Progenitor cell of endocrine pancreas (in vitro differentiated cells): ENCODE measurements around the gene SPTBN5. TPM values are rescaled to one million over a fixed set of nuclear protein-coding genes. Genes with fewer than 3 reads are reported as not detected.

Experiments used
- DNase-seq: peaks from one replicate; pipeline ENCODE4 v3.0.0; 2021; ENCODE audit warnings: low spot score; ENCODE audit not compliant: unreplicated experiment
- H3K27ac Mint-ChIP-seq: 2 replicates; pipeline ENCODE4 v1.8.0; 2021; ENCODE audit warnings: mild to moderate bottlenecking, moderate library complexity, mixed read lengths
- H3K27me3 Mint-ChIP-seq: 2 replicates; pipeline ENCODE4 v1.8.0; 2021; ENCODE audit warnings: mixed read lengths
- H3K36me3 Mint-ChIP-seq: 2 replicates; pipeline ENCODE4 v1.8.0; 2022; ENCODE audit warnings: mixed read lengths; ENCODE audit not compliant: insufficient read depth
- H3K4me1 Mint-ChIP-seq: 2 replicates; pipeline ENCODE4 v1.8.0; 2021; ENCODE audit warnings: low read depth, mixed read lengths
- H3K4me3 Mint-ChIP-seq: 2 replicates; pipeline ENCODE4 v1.8.0; 2021; ENCODE audit warnings: low read depth, mild to moderate bottlenecking, moderate library complexity, mixed read lengths
- H3K9me3 Mint-ChIP-seq: 2 replicates; pipeline ENCODE4 v1.8.0; 2021; ENCODE audit warnings: low read depth, mixed read lengths
- CTCF ChIP-seq: fragments of 200-600 bp; sonication (generic); IDR thresholded peaks from one replicate; pipeline ENCODE4 v1.5.0; 2021; ENCODE audit warnings: antibody characterized with exemption, mild to moderate bottlenecking; ENCODE audit not compliant: unreplicated experiment
- total RNA-seq: library from RNA; stranded (reverse); gene quantifications from 2 replicates; pipeline ENCODE4 v1.2.1, GENCODE V29; 2021

The SPTBN5 gene
- total RNA-seq, 1 donor from 2014 or later, result 7.9 TPM

- Mint-ChIP-seq H3K36me3 (peaks cover 16% of the 10 kb centered on the region), H3K9me3 (no peaks in the 10 kb centered on the region), H3K27me3 (no peaks in the 10 kb centered on the region), H3K27ac (no peak overlapping the region), H3K4me3 (no peak overlapping the region), H3K4me1 (no peaks in the 10 kb centered on the region)
- DNase-seq, result no peak
- TF ChIP-seq CTCF, result no peak
Measured at GRCh38 chr15:41817781-41818180, 76.1 kb downstream of the SPTBN5 start.

- Mint-ChIP-seq H3K27ac (no peak overlapping the region), H3K27me3 (no peaks in the 10 kb centered on the region), H3K36me3 (peaks cover 15% of the 10 kb centered on the region), H3K4me3 (no peak overlapping the region), H3K4me1 (no peaks in the 10 kb centered on the region), H3K9me3 (no peaks in the 10 kb centered on the region)
- no peak for DNase-seq
- TF ChIP-seq CTCF, result no peak
Measured at GRCh38 chr15:41817327-41817726, 76.5 kb downstream of the SPTBN5 start.

- no peaks in the 10 kb centered on the region for H3K9me3 Mint-ChIP-seq
- no peak for DNase-seq
- TF ChIP-seq CTCF, result no peak
- H3K27me3 Mint-ChIP-seq, result no peaks in the 10 kb centered on the region
- peaks cover 15% of the 10 kb centered on the region for H3K36me3 Mint-ChIP-seq
- H3K4me1 Mint-ChIP-seq, result no peaks in the 10 kb centered on the region
- H3K4me3 Mint-ChIP-seq, result no peak overlapping the region
- no peak overlapping the region for H3K27ac Mint-ChIP-seq
Measured at GRCh38 chr15:41816788-41817187, 77.1 kb downstream of the SPTBN5 start.

- Mint-ChIP-seq H3K9me3 (no peaks in the 10 kb centered on the region), H3K4me3 (no peak overlapping the region), H3K36me3 (peaks cover 11% of the 10 kb centered on the region), H3K4me1 (no peaks in the 10 kb centered on the region), H3K27ac (no peak overlapping the region), H3K27me3 (no peaks in the 10 kb centered on the region)
- TF ChIP-seq CTCF, result no peak
- no peak for DNase-seq
Measured at GRCh38 chr15:41814534-41814933, 79.3 kb downstream of the SPTBN5 start.

- H3K27me3 Mint-ChIP-seq, result no peaks in the 10 kb centered on the region
- no peaks in the 10 kb centered on the region for H3K9me3 Mint-ChIP-seq
- H3K4me3 Mint-ChIP-seq, result no peak overlapping the region
- H3K27ac Mint-ChIP-seq, result no peak overlapping the region
- TF ChIP-seq CTCF, result no peak
- H3K4me1 Mint-ChIP-seq, result no peaks in the 10 kb centered on the region
- peaks cover 9% of the 10 kb centered on the region for H3K36me3 Mint-ChIP-seq
- DNase-seq, result no peak
Measured at GRCh38 chr15:41813426-41813825, 80.4 kb downstream of the SPTBN5 start.
